Skin epidermis (tissue), 12 donors: Measurements from ENCODE around the gene TFCP2.

Experiments
- H3K27ac ChIP-seq, 21 experiments: fragments of 200-600 bp; sonication (generic) in 11 of 21; one replicate each; pipeline ENCODE4 v1.5.0; 2020; ENCODE audit warnings: mild to moderate bottlenecking in 3 of 21, inconsistent platforms in 2 of 21, moderate library complexity in 2 of 21
- H3K4me3 ChIP-seq, 7 experiments: fragments of 200-600 bp; sonication (generic) in 2 of 7; one replicate each; pipeline ENCODE4 v1.5.0; 2020; ENCODE audit warnings: inconsistent platforms in 2 of 7, mild to moderate bottlenecking in 2 of 7, moderate library complexity in 1 of 7

The TFCP2 gene

GRCh38 chr12:51163795-51164194 lies 9.1 kb downstream of the TFCP2 start:
- Histone ChIP-seq H3K27ac (no peak overlapping the region), H3K4me3 (no peak overlapping the region)

- Histone ChIP-seq H3K27ac (no peak overlapping the region), H3K4me3 (no peak overlapping the region)
These were observed 10.7 kb downstream of the TFCP2 start for GRCh38 chr12:51162217-51162616.

GRCh38 chr12:51160814-51161459 lies 12.0 kb downstream of the TFCP2 start:
- Histone ChIP-seq H3K27ac (peak overlapping the region in 1 of 21 experiments; percentile 16), H3K4me3 (no peak overlapping the region)

GRCh38 chr12:51156245-51156765 lies 16.6 kb downstream of the TFCP2 start:
- Histone ChIP-seq H3K4me3 (no peak overlapping the region), H3K27ac (no peak overlapping the region)

GRCh38 chr12:51152953-51153352 lies 20.0 kb downstream of the TFCP2 start:
- Histone ChIP-seq H3K27ac (no peak overlapping the region), H3K4me3 (no peak overlapping the region)

GRCh38 chr12:51150777-51151176 lies 22.2 kb downstream of the TFCP2 start:
- no peak overlapping the region for H3K27ac ChIP-seq

GRCh38 chr12:51147309-51147708 lies 25.6 kb downstream of the TFCP2 start:
- Histone ChIP-seq H3K4me3 (no peak overlapping the region), H3K27ac (no peak overlapping the region)

More at GRCh38 chr12:51150777-51151176, 22.2 kb downstream of the TFCP2 start:
- H3K4me3 ChIP-seq = no peak overlapping the region

GRCh38 chr12:51139292-51139844 lies 33.6 kb downstream of the TFCP2 start:
- peak overlapping the region in 1 of 21 experiments; percentile 24 for H3K27ac ChIP-seq
- H3K4me3 ChIP-seq = no peak overlapping the region

- Histone ChIP-seq H3K27ac (no peak overlapping the region), H3K4me3 (no peak overlapping the region)
These were observed 40.2 kb downstream of the TFCP2 start for GRCh38 chr12:51132693-51133092.

GRCh38 chr12:51131745-51132521 lies 41.0 kb downstream of the TFCP2 start:
- Histone ChIP-seq H3K27ac (no peak overlapping the region), H3K4me3 (no peak overlapping the region)

- Histone ChIP-seq H3K4me3 (no peak overlapping the region), H3K27ac (no peak overlapping the region)
These were observed 44.0 kb downstream of the TFCP2 start for GRCh38 chr12:51128919-51129318.

GRCh38 chr12:51127050-51127729 lies 45.7 kb downstream of the TFCP2 start:
- Histone ChIP-seq H3K4me3 (no peak overlapping the region), H3K27ac (peak overlapping the region in 9 of 21 experiments; percentile 2 to 75 (median 40))

- H3K4me3 ChIP-seq = no peak overlapping the region
- H3K27ac ChIP-seq = peak overlapping the region in 3 of 21 experiments; percentile 2 to 75 (median 19)
These were observed 46.6 kb downstream of the TFCP2 start for GRCh38 chr12:51126297-51126696.

GRCh38 chr12:51124504-51124903 lies 48.4 kb downstream of the TFCP2 start:
- Histone ChIP-seq H3K27ac (no peak overlapping the region), H3K4me3 (no peak overlapping the region)

GRCh38 chr12:51122844-51123243 lies 50.1 kb downstream of the TFCP2 start:
- Histone ChIP-seq H3K27ac (no peak overlapping the region), H3K4me3 (no peak overlapping the region)

GRCh38 chr12:51118706-51119105 lies 54.2 kb downstream of the TFCP2 start:
- Histone ChIP-seq H3K4me3 (no peak overlapping the region), H3K27ac (no peak overlapping the region)

- no peak overlapping the region for H3K4me3 ChIP-seq
These were observed 57.4 kb downstream of the TFCP2 start for GRCh38 chr12:51115533-51115932.

GRCh38 chr12:51108136-51108535 lies 64.8 kb downstream of the TFCP2 start:
- no peak overlapping the region for H3K4me3 ChIP-seq

More at GRCh38 chr12:51115533-51115932, 57.4 kb downstream of the TFCP2 start:
- H3K27ac ChIP-seq = no peak overlapping the region

GRCh38 chr12:51103977-51104376 lies 69.0 kb downstream of the TFCP2 start:
- Histone ChIP-seq H3K4me3 (no peak overlapping the region), H3K27ac (no peak overlapping the region)

More at GRCh38 chr12:51108136-51108535, 64.8 kb downstream of the TFCP2 start:
- H3K27ac ChIP-seq = no peak overlapping the region

- Histone ChIP-seq H3K27ac (no peak overlapping the region), H3K4me3 (no peak overlapping the region)
These were observed 74.3 kb downstream of the TFCP2 start for GRCh38 chr12:51098611-51099010.
